ENCODE measurements around the gene GFPT2. TPM values are rescaled to one million over a fixed set of nuclear protein-coding genes. Genes with fewer than 3 reads are reported as not detected.

GFPT2 gene
- total and polyA plus RNA-seq, 9 of the 15 experiments (the other 6 are each of a cell fraction or from before 2014, with no cell fraction given): 0.07 to 0.14 (median 0.08) TPM; not detected in 6

DNA sequence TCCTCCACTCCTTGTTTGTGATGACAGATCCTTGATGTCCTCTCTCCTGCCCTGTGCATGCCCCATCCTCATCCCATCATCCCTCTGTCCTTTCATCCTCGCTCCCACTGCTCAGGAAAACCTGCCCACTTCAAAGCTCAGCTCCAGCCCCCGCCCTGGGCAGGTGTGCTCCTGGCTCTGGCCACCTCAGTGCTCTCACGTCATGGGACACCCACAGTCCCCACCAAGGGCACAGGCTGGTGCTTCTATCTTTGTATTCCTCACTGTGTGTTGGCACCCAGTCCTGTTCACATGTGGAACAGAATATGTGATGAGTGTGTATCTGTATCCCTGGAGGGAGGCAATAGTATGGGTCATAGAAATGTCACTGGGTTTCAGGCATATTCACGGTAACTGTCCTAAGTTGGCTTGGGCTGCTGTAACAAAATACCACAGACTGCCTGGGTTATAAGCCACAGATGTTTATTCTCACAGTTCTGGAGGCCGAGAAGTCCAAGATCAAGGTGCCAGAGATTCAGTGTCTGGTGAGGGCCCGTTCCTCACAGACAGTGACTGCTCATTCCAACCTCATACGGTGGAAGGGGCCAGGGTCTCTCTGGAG is 13.5 kb downstream of the GFPT2 start (continued):
- no peak for TF ChIP-seq ELK3 (CRISPR knock-in tag; IDR thresholded peaks at IDR 0.05)

- no peak for FAIRE-seq
These were observed 15.0 kb downstream of the GFPT2 start for GRCh38 chr5:180338001-180338707.

More at GRCh38 chr5:180338001-180338707, 15.0 kb downstream of the GFPT2 start:
- no peak for TF ChIP-seq ZNF589 (CRISPR knock-in tag; IDR thresholded peaks at IDR 0.05; ENCODE audit: low read depth)
- TF ChIP-seq KLF16 (IDR thresholded peaks at IDR 0.05): no peak
- no peak for TF ChIP-seq TEAD4 (IDR thresholded peaks at IDR 0.05; ENCODE audit: low read length)
- TF ChIP-seq TEAD4 (CRISPR knock-in tag; IDR thresholded peaks at IDR 0.05; ENCODE audit: borderline replicate concordance): no peak
- TF ChIP-seq KDM4B (IDR thresholded peaks at IDR 0.05; ENCODE audit: borderline replicate concordance in 2 of 2, low read depth in 1 of 2): no peak
- no peak for TF ChIP-seq CBX5 (IDR thresholded peaks at IDR 0.05; ENCODE audit: borderline replicate concordance, low read depth)
- no peak for TF ChIP-seq HNRNPK (IDR thresholded peaks at IDR 0.05; ENCODE audit: low read depth, low read length, poor library complexity, severe bottlenecking)
- TF ChIP-seq, protein P1, sequence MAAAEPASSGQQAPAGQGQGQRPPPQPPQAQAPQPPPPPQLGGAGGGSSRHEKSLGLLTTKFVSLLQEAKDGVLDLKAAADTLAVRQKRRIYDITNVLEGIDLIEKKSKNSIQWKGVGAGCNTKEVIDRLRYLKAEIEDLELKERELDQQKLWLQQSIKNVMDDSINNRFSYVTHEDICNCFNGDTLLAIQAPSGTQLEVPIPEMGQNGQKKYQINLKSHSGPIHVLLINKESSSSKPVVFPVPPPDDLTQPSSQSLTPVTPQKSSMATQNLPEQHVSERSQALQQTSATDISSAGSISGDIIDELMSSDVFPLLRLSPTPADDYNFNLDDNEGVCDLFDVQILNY (CRISPR knock-in tag; IDR thresholded peaks at IDR 0.05): no peak
- no peak for TF ChIP-seq PBX2 (CRISPR knock-in tag; IDR thresholded peaks at IDR 0.05; ENCODE audit: low read depth)
- TF ChIP-seq PBX2 (tag; conservative IDR thresholded peaks at IDR 0.05; ENCODE audit: low read depth): no peak
- TF ChIP-seq HMG20B (CRISPR knock-in tag; IDR thresholded peaks at IDR 0.05): no peak
- TF ChIP-seq ZSCAN32 (CRISPR knock-in tag; IDR thresholded peaks at IDR 0.05): no peak
- TF ChIP-seq KDM5B (IDR thresholded peaks at IDR 0.05; ENCODE audit: insufficient replicate concordance, low read depth, low read length): no peak
- Histone ChIP-seq H3K4me3 (no peak overlapping the region), H3K79me2 (ENCODE audit: control insufficient read depth, insufficient read depth, low read length) (no peaks in the 10 kb centered on the region), H4K20me1 (replicated peaks; ENCODE audit: control insufficient read depth, insufficient read depth, low read length) (peaks cover 5% of the 10 kb centered on the region; the same call in 1 of the 2 replicates), H3K27me3 (ENCODE audit: control insufficient read depth in 2 of 2, insufficient read depth in 2 of 2, low read length in 2 of 2) (peaks cover 40 to 76% of the 10 kb centered on the region in 2 experiments), H3K9me3 (replicated peaks; ENCODE audit: control insufficient read depth, insufficient read depth, low read depth, low read length) (no peaks in the 10 kb centered on the region), H3K4me2 (ENCODE audit: insufficient read depth, low read length) (no peak overlapping the region), H3K36me3 (ENCODE audit: control insufficient read depth, insufficient read depth, low read length) (no peaks in the 10 kb centered on the region), H3K9ac (ENCODE audit: insufficient read depth in 1 of 2, low read depth in 2 of 2, low read length in 2 of 2) (no peak overlapping the region), H3K4me1 (replicated peaks in 1 of 2; ENCODE audit: control insufficient read depth in 2 of 2, insufficient read depth in 2 of 2, low read length in 2 of 2) (peaks cover 0 to 7% of the 10 kb centered on the region in 2 experiments; a peak in 1 of 5 replicates), H3K27ac (ENCODE audit: extremely low read depth, low read depth, low read length) (no peak overlapping the region), H2AFZ (ENCODE audit: low read depth, low read length) (no peak overlapping the region), H3K9me1 (ENCODE audit: control insufficient read depth, insufficient read depth, low read length) (no peaks in the 10 kb centered on the region)
- 2% methylated on average over 22 of the region's 22 CpGs for WGBS (ENCODE audit: insufficient coverage, low coverage, missing lambda C conversion rate)
- DNase-seq (ENCODE audit: extremely low read depth in 1 of 4, low spot score in 3 of 4) (no peak), ATAC-seq (no peak)
- no TSS peak for BruUV-seq (replicated peaks)
- intact Hi-C loops (cut with micrococcal nuclease): no loop called here
- CTCF ChIA-PET (ENCODE audit: low intra/inter-chr PET ratio): interaction anchor here (0.6 kb wide), 1 partner anchor 261 kb away, joined by 3 read pairs; no protein-coding TSS in a partner anchor
- in situ Hi-C loops (cut with MboI): no loop called here
- POLR2A ChIA-PET: interaction anchor here (0.7 to 1.1 kb wide), 2 partner anchors 9 to 198 kb away, joined by 3 to 4 read pairs; no protein-coding TSS in a partner anchor

Measured in K562 (cell line).